ENCODE measurements around the gene POC1B. TPM values are rescaled to one million over a fixed set of nuclear protein-coding genes. Genes with fewer than 3 reads are reported as not detected.
A peak's percentile ranks its signal among the peaks of the same experiment; 100 is the strongest.

POC1B gene
- total RNA-seq, 4 donors from 2014 or later = 7.3 to 8.9 (median 7.8) TPM

- H3K4me1 ChIP-seq = no peaks in the 10 kb centered on the region
- DNase-seq (no peak), ATAC-seq (no peak)
- H3K4me3 ChIP-seq = no peak overlapping the region
- peak overlapping the region in 1 of 4 donors; percentile 45 for H3K27ac ChIP-seq
- intact Hi-C loops (cut with DNase I; ENCODE audit: low total_unique reads) (no loop called here), in situ Hi-C loops (cut with MboI; ENCODE audit: low sequenced_read_pairs in 4 of 4) (no loop called here)
- H3K9me3 ChIP-seq = no peaks in the 10 kb centered on the region
- TF ChIP-seq CTCF (IDR thresholded peaks at IDR 0.05 in 4 of 5, conservative IDR thresholded peaks at IDR 0.05 in 1 of 5) (no peak), POLR2A (IDR thresholded peaks at IDR 0.05) (no peak)
- H3K27me3 ChIP-seq = no peaks in the 10 kb centered on the region
- H3K36me3 ChIP-seq = peaks cover 0 to 7% of the 10 kb centered on the region in 2 donors
Observed at GRCh38 chr12:89501793-89502192, 24.1 kb downstream of the POC1B start.

GRCh38 chr12:89499857-89500256, 26.0 kb downstream of the POC1B start:
- H3K36me3 ChIP-seq = peaks cover 0 to 7% of the 10 kb centered on the region in 2 donors
- in situ Hi-C loops (cut with MboI; ENCODE audit: low sequenced_read_pairs in 4 of 4) (loop anchor here in 1 of 4 donors (25.0 kb wide), 1 partner anchor 1388 kb away; no protein-coding TSS in a partner anchor), intact Hi-C loops (cut with DNase I; ENCODE audit: low total_unique reads) (no loop called here)
- DNase-seq (no peak), ATAC-seq (no peak)
- H3K27me3 ChIP-seq = no peaks in the 10 kb centered on the region
- H3K4me3 ChIP-seq = no peak overlapping the region
- no peak for TF ChIP-seq POLR2A (IDR thresholded peaks at IDR 0.05)
- TF ChIP-seq CTCF (IDR thresholded peaks at IDR 0.05 in 4 of 5, conservative IDR thresholded peaks at IDR 0.05 in 1 of 5) = no peak
- no peaks in the 10 kb centered on the region for H3K4me1 ChIP-seq
- no peak overlapping the region for H3K27ac ChIP-seq
- H3K9me3 ChIP-seq = no peaks in the 10 kb centered on the region

GRCh38 chr12:89497467-89497866, 28.4 kb downstream of the POC1B start:
- intact Hi-C loops (cut with DNase I; ENCODE audit: low total_unique reads) (no loop called here), in situ Hi-C loops (cut with MboI; ENCODE audit: low sequenced_read_pairs in 4 of 4) (loop anchor here in 1 of 4 donors (25.0 kb wide), 1 partner anchor 1385 kb away; no protein-coding TSS in a partner anchor)
- Histone ChIP-seq H3K4me1 (no peaks in the 10 kb centered on the region), H3K36me3 (peaks cover 0 to 7% of the 10 kb centered on the region in 2 donors), H3K27ac (no peak overlapping the region), H3K27me3 (no peaks in the 10 kb centered on the region), H3K4me3 (no peak overlapping the region), H3K9me3 (no peaks in the 10 kb centered on the region)
- TF ChIP-seq CTCF (IDR thresholded peaks at IDR 0.05 in 4 of 5, conservative IDR thresholded peaks at IDR 0.05 in 1 of 5) = no peak
- no peak for TF ChIP-seq POLR2A (IDR thresholded peaks at IDR 0.05)
- ATAC-seq (no peak), DNase-seq (no peak)

GRCh38 chr12:89497005-89497404, 28.8 kb downstream of the POC1B start:
- in situ Hi-C loops (cut with MboI; ENCODE audit: low sequenced_read_pairs in 4 of 4) = loop anchor here in 1 of 4 donors (25.0 kb wide), 1 partner anchor 1385 kb away; no protein-coding TSS in a partner anchor
- DNase-seq = no peak
- Histone ChIP-seq H3K27me3 (no peaks in the 10 kb centered on the region), H3K4me3 (no peak overlapping the region), H3K9me3 (no peaks in the 10 kb centered on the region), H3K36me3 (peaks cover 0 to 7% of the 10 kb centered on the region in 2 donors), H3K4me1 (no peaks in the 10 kb centered on the region), H3K27ac (no peak overlapping the region)
- ATAC-seq = no peak
- TF ChIP-seq CTCF (IDR thresholded peaks at IDR 0.05 in 4 of 5, conservative IDR thresholded peaks at IDR 0.05 in 1 of 5) (no peak), POLR2A (IDR thresholded peaks at IDR 0.05) (no peak)
- intact Hi-C loops (cut with DNase I; ENCODE audit: low total_unique reads) = no loop called here
